GM12892 (cell line): ENCODE measurements around the gene INTS2.

Experiments used
- DNase-seq: peaks from one replicate; pipeline ENCODE4 v3.0.0; 2011; ENCODE audit not compliant: insufficient read length
- FAIRE-seq: peaks from 2 replicates; lab custom pipeline; 2011; peaks lifted over from hg19 to GRCh38; lab: Jason Lieb, UNC
- POLR2A ChIP-seq: IDR thresholded peaks from 2 replicates; pipeline ENCODE4 v1.6.1; 2011; ENCODE audit warnings: low read depth, low read length, control low read depth
- POLR2AphosphoS5 ChIP-seq: IDR thresholded peaks from 2 replicates; pipeline ENCODE4 v1.6.1; 2011; ENCODE audit warnings: low read depth, low read length, control low read depth
- TAF1 ChIP-seq: IDR thresholded peaks from 2 replicates; pipeline ENCODE4 v1.6.1; 2011; ENCODE audit warnings: low read depth, mild to moderate bottlenecking, control low read depth, low read length, borderline replicate concordance

INTS2 gene

GRCh38 chr17:61843435-61843834 is 84.3 kb downstream of the INTS2 start:
- TF ChIP-seq TAF1 (no peak), POLR2AphosphoS5 (no peak), POLR2A (no peak)
- no peak for DNase-seq
- no peak for FAIRE-seq

GRCh38 chr17:61842899-61843298 is 84.9 kb downstream of the INTS2 start:
- DNase-seq (no peak), FAIRE-seq (no peak)

GRCh38 chr17:61839300-61839786 is 88.4 kb downstream of the INTS2 start:
- no peak for DNase-seq
- FAIRE-seq, result no peak
- TF ChIP-seq TAF1 (no peak), POLR2A (no peak), POLR2AphosphoS5 (no peak)

More at GRCh38 chr17:61842899-61843298, 84.9 kb downstream of the INTS2 start:
- TF ChIP-seq POLR2A, result no peak
- no peak for TF ChIP-seq TAF1
- no peak for TF ChIP-seq POLR2AphosphoS5

DNA sequence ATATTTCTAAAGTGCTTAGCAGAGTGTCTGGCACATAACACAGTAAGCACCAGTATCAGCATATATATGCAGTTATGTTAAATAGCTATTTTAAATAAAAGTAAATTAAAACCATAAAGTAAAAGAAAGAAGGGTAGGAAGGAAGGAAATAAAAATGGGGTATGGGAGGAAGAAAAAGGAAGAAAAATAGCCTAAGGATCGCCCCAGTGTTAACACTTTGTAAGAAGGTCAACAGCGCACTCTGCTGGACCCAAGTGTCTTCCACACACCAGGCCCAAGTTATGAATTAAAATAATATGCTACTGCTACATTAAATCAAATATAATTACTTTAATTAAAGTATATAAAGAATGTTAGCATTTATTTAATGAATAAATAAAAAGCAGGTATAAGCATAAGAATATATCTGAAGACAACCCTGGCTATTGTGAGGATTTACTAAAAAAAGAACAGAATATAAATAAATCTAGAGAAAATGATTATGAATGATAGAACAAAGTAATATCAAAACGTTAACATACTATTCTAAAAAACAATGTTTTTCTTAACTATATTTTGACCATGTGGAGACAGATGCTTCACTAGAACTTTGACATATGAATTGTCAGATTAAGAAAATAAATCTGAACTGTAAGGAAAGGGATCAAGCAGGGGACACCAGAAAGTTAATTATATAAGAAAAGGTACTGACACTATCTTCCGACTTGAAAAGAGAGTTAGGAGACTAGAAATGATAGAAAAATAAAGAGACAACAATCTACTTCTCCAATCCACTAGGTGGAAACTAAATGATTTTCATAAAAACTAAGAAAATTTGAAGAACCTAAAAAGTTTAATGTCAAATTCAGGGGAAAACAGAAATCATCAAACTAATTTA is 90.4 kb downstream of the INTS2 start:
- no peak for TF ChIP-seq POLR2A
- TF ChIP-seq POLR2AphosphoS5, result no peak
- no peak for TF ChIP-seq TAF1
- no peak for DNase-seq
- FAIRE-seq, result peak; percentile 50

GRCh38 chr17:61836266-61837174 is 91.3 kb downstream of the INTS2 start:
- no peak for TF ChIP-seq POLR2AphosphoS5
- no peak for DNase-seq
- no peak for FAIRE-seq

DNA sequence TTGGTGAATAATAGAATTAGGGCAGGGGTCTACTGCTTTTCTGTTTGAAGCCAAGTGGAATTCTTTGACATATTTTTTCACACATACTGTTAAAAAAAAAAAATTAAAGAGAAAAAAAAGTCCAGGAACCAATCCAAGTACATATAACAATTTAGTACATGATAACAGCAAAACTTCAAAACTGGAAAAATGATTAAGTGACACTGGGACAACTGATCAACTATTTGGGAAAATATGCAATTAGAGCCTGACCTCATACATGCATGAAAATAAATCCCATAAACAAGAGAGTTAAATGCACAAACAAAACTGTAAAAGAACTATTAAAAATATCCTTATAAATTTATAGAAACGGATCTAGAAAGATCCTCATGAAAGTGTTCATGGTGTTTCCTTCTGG is 92.2 kb downstream of the INTS2 start:
- FAIRE-seq (no peak), DNase-seq (no peak)
- TF ChIP-seq POLR2A (no peak), TAF1 (no peak), POLR2AphosphoS5 (no peak)

GRCh38 chr17:61834610-61835009 is 93.2 kb downstream of the INTS2 start:
- no peak for DNase-seq
- no peak for TF ChIP-seq POLR2AphosphoS5
- TF ChIP-seq POLR2A, result no peak
- TF ChIP-seq TAF1, result no peak
- FAIRE-seq, result no peak

- TF ChIP-seq POLR2A (no peak), POLR2AphosphoS5 (no peak), TAF1 (no peak)
- FAIRE-seq (no peak), DNase-seq (no peak)
Measured at GRCh38 chr17:61833536-61834193, 94.1 kb downstream of the INTS2 start.

DNA sequence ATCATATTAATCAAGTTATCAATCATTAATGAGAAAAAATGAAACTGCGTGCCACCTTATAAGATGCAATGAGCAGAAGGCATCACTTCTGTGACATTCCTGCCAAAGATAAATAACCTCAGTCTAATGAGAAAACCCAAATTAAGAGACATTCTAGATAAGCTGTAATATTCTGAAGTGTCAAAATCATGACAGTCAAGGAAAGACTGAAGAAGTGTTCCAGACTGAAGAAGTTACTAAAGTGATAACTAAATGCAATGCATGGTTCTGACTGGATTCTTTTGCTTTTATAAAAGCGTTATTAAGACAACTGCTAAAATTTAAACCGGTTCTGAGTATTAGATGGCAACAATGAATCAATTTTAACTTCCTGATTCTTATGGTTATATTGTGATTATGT is 95.3 kb downstream of the INTS2 start:
- FAIRE-seq (no peak), DNase-seq (no peak)
- TF ChIP-seq POLR2A, result no peak
- no peak for TF ChIP-seq TAF1
- no peak for TF ChIP-seq POLR2AphosphoS5

DNA sequence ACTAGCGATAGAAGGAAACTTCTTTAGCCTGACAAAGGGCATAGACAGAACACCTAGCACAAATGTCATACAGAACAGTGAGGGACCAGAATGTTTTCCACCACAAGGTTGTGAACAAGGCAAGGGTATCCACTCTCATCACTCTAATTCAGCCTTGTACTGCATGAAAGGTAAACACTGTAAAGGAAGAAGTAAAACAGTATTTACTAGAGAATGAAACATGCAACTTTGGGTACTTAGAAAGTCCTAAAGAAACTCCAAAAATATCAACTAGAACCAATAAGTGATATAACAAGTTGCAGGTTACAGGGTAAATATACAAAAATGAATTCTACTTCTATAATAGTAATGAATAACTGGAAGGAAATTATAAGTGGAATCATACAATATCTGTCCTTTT is 96.7 kb downstream of the INTS2 start:
- FAIRE-seq, result no peak
- TF ChIP-seq POLR2A (no peak), POLR2AphosphoS5 (no peak), TAF1 (no peak)
- DNase-seq, result no peak

GRCh38 chr17:61828694-61829093 is 99.1 kb downstream of the INTS2 start:
- FAIRE-seq (no peak), DNase-seq (no peak)
- no peak for TF ChIP-seq POLR2A
- TF ChIP-seq POLR2AphosphoS5, result no peak
- no peak for TF ChIP-seq TAF1
